Pancreas (tissue), 10 donors: ENCODE results near the gene VPS37C. TPM values are rescaled to one million over a fixed set of nuclear protein-coding genes. Genes with fewer than 3 reads are reported as not detected.

Experiments
- ATAC-seq, 4 donors: fragments of 200-7000 bp; cut with Tn5 transposase; one replicate each; pipeline versions ENCODE4 v1.8.0 to v1.9.1; 2020; ENCODE audit warnings: mild to moderate bottlenecking in 4 of 4, moderate library complexity in 4 of 4
- DNase-seq, 6 donors: peaks; one replicate each; pipeline ENCODE4 v3.0.0-alpha.2; 2020
- FAIRE-seq: peaks from 2 replicates; lab custom pipeline; 2012; peaks lifted over from hg19 to GRCh38; lab: Jason Lieb, UNC
- H3K27ac ChIP-seq, 4 donors: fragments of 200-600 bp; sonication (generic); 1 replicate in 3 of 4; 2 replicates in 1 of 4; pipeline versions ENCODE4 v1.5.0 to v1.8.0; 2020
- H3K27me3 ChIP-seq, 4 donors: fragments of 200-600 bp; one replicate each; pipeline ENCODE4 v1.8.0; 2021
- H3K36me3 ChIP-seq, 3 donors: fragments of 200-600 bp; sonication (generic) in 1 of 3; one replicate each; pipeline versions ENCODE4 v1.5.0 to v1.8.0; 2020 to 2021
- H3K4me1 ChIP-seq, 3 donors: fragments of 200-600 bp; one replicate each; pipeline ENCODE4 v1.8.0; 2021
- H3K4me3 ChIP-seq, 4 donors: fragments of 200-600 bp; sonication (generic) in 2 of 4; one replicate each; pipeline versions ENCODE4 v1.5.0 to v1.8.0; 2020 to 2021
- H3K9me3 ChIP-seq, 4 donors: fragments of 200-600 bp; one replicate each; pipeline ENCODE4 v1.8.0; 2021
- CTCF ChIP-seq, 4 donors: fragments of 200-600 bp; sonication (generic) in 3 of 4; IDR thresholded peaks; one replicate each; pipeline versions ENCODE4 v1.5.0 to v1.8.0; 2021; ENCODE audit warnings: antibody characterized with exemption in 4 of 4
- WGBS, 2 donors: extraction: QIAGEN DNeasy Blood & Tissue Kit; methylation state at CpG; one replicate each; pipeline ENCODE4 v1.1.7; 2013; 5-methylcytosine and 5-hydroxymethylcytosine counted together
- intact Hi-C, 3 donors: fragments of 100-400 bp; cut with DNase I; formaldehyde crosslinking; loops; one replicate each; pipeline versions ENCODE4 v1.11.1 to v1.14.2; 2022
- polyA plus RNA-seq, 2 donors: library from polyadenylated mRNA; stranded (reverse); fragments of 200-250 nt; gene quantifications; one replicate each; pipeline ENCODE4 v1.2.3, GENCODE V29; 2013
- total RNA-seq, 6 donors: library from RNA; stranded (reverse); fragmentation: NEBNext Ultra II Directional in 4 of 6; extraction: Animal tissue kit (Norgen Biotek cat#: 25700) in 4 of 6; gene quantifications; one replicate each; pipeline versions ENCODE4 v1.2.1 to v1.2.4, GENCODE V29; 2021 to 2023
- donor health status: healthy with polysubstance abuse.
- donor health status: DM: no; HTN: no; CAD: no; lungs with moderate emphysema.
- donor health status: DM: no; HTN: no; CAD: no.
- donor health status: control.
- donor health status: control.
- donor health status: Bipolar disorder and iron deficiency.
- donor health status: DM: yes; HTN: yes; CAD: no.
- donor health status: DM: no; HTN: no; CAD: no.
- donor health status: DM: no; HTN: no; CAD: no.
- donor health status: DM: yes; HTN: yes; CAD: no.

VPS37C gene
- total and polyA plus RNA-seq, 8 donors, result 12.1 to 25.7 (median 16.2) TPM

- Histone ChIP-seq H3K4me3 (no peak overlapping the region), H3K27me3 (no peaks in the 10 kb centered on the region), H3K36me3 (no peaks in the 10 kb centered on the region), H3K9me3 (no peaks in the 10 kb centered on the region), H3K27ac (peak overlapping the region in 2 of 4 donors; percentile 46 to 80), H3K4me1 (peaks cover 4 to 71% (median 57%) of the 10 kb centered on the region in 3 donors)
- intact Hi-C loops, result no loop called here
- FAIRE-seq, result no peak
- WGBS, 2 donors, result 31% methylated on average over 12 of the region's 12 CpGs
- peak in 1 of 6 donors; percentile 20 for DNase-seq
- no peak for ATAC-seq
- TF ChIP-seq CTCF (IDR thresholded peaks at IDR 0.05), result no peak
Measured at GRCh38 chr11:61151545-61152252, 9.5 kb downstream of the VPS37C start.

- no peaks in the 10 kb centered on the region for H3K36me3 ChIP-seq
- TF ChIP-seq CTCF (IDR thresholded peaks at IDR 0.05), result no peak
- ATAC-seq, result no peak
- no peak overlapping the region for H3K4me3 ChIP-seq
- H3K27ac ChIP-seq, result peak overlapping the region in 2 of 4 donors; percentile 46 to 80
- no peak for FAIRE-seq
- peak in 1 of 6 donors; percentile 52 for DNase-seq
- no peaks in the 10 kb centered on the region for H3K9me3 ChIP-seq
- peaks cover 4 to 76% (median 57%) of the 10 kb centered on the region in 3 donors for H3K4me1 ChIP-seq
- WGBS, 2 donors, result 83% methylated on average over 19 of the region's 19 CpGs
- H3K27me3 ChIP-seq, result no peaks in the 10 kb centered on the region
- intact Hi-C loops, result no loop called here
Measured at GRCh38 chr11:61150706-61151544, 10.3 kb downstream of the VPS37C start.

- no peaks in the 10 kb centered on the region for H3K9me3 ChIP-seq
- TF ChIP-seq CTCF (IDR thresholded peaks at IDR 0.05), result no peak
- FAIRE-seq, result no peak
- H3K27ac ChIP-seq, result peak overlapping the region in 3 of 4 donors; percentile 35 to 80 (median 46)
- intact Hi-C loops, result no loop called here
- 33 to 37% methylated on average over 12 to 13 of the region's 13 CpGs for WGBS, 2 donors
- ATAC-seq, result peak; percentile 35 to 52 (median 45)
- no peak overlapping the region for H3K4me3 ChIP-seq
- H3K36me3 ChIP-seq, result no peaks in the 10 kb centered on the region
- peaks cover 4 to 72% (median 57%) of the 10 kb centered on the region in 3 donors for H3K4me1 ChIP-seq
- no peaks in the 10 kb centered on the region for H3K27me3 ChIP-seq
- DNase-seq, result peak in 2 of 6 donors; percentile 39 to 58
Measured at GRCh38 chr11:61149624-61150615, 11.3 kb downstream of the VPS37C start.

- no peak for TF ChIP-seq CTCF (IDR thresholded peaks at IDR 0.05)
- intact Hi-C loops, result no loop called here
- peaks cover 0 to 60% (median 46%) of the 10 kb centered on the region in 3 donors for H3K4me1 ChIP-seq
- H3K9me3 ChIP-seq, result no peaks in the 10 kb centered on the region
- H3K36me3 ChIP-seq, result no peaks in the 10 kb centered on the region
- WGBS, 2 donors, result 43 to 50% methylated on average over 11 of the region's 11 CpGs
- DNase-seq (peak in 4 of 6 donors; percentile 51 to 73 (median 66)), ATAC-seq (peak in 3 of 4 donors; percentile 70 to 80 (median 76)), FAIRE-seq (no peak)
- H3K27me3 ChIP-seq, result no peaks in the 10 kb centered on the region
- peak overlapping the region in 2 of 4 donors; percentile 46 to 80 for H3K27ac ChIP-seq
- no peak overlapping the region for H3K4me3 ChIP-seq
Measured at GRCh38 chr11:61147791-61148620, 13.2 kb downstream of the VPS37C start.
